ENCODE data around the gene LRRC4C. TPM values are rescaled to one million over a fixed set of nuclear protein-coding genes. Genes with fewer than 3 reads are reported as not detected.

The LRRC4C gene
- total RNA-seq, 1 experiment from 2014 or later = 0.15 TPM

DNA sequence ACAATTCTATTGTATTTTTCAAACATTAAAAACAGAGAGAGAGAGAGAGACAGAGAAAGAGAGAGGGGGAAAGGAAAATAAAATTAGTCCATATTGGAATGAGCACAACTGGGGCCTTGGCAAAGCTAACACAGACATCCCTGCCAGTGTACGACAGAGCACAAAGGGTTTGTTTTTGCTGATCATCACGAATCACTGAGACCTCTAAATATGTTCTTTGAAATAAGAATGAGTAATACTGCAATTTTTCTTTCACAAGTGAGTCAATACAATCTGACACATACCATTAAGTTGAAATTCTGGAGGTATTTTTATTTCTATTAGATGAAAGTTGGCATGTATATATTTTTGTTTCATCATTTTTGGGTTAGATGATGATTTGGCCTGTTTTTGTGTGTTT, 27.0 kb upstream of the LRRC4C start:
- no peak for ATAC-seq
- BruUV-seq (replicated peaks) = no TSS peak
- Histone ChIP-seq H3K4me1 (ENCODE audit: control insufficient read depth, insufficient read depth, low read length) (no peaks in the 10 kb centered on the region), H3K4me3 (ENCODE audit: low read depth in 2 of 2, low read length in 2 of 2) (no peak overlapping the region), H3K36me3 (ENCODE audit: control insufficient read depth, insufficient read depth, low read length) (no peaks in the 10 kb centered on the region), H3K9me3 (ENCODE audit: control insufficient read depth, insufficient read depth, low read depth, low read length) (no peaks in the 10 kb centered on the region), H3K27ac (ENCODE audit: low read length) (no peak overlapping the region), H3K27me3 (ENCODE audit: control insufficient read depth, insufficient read depth, low read length) (no peaks in the 10 kb centered on the region)
- in situ Hi-C loops (cut with HindIII; ENCODE audit: low pct_unique_long_range_greater_than_20kb, low sequenced_read_pairs) = no loop called here
- DNase-seq (ENCODE audit: low read depth, low spot score) = no peak
- TF ChIP-seq REST (IDR thresholded peaks at IDR 0.05; ENCODE audit: insufficient read depth in 1 of 2, low read depth in 2 of 2, low read length in 1 of 2) (no peak), POLR2AphosphoS5 (IDR thresholded peaks at IDR 0.05; ENCODE audit: low read depth, low read length) (no peak), TCF7L2 (IDR thresholded peaks at IDR 0.05; ENCODE audit: low read depth, low read length) (no peak), SIN3A (IDR thresholded peaks at IDR 0.05; ENCODE audit: borderline replicate concordance, insufficient read depth, low read depth, low read length) (no peak), CTCF (IDR thresholded peaks at IDR 0.05) (no peak)
- POLR2A ChIA-PET = no interaction called here
- intact Hi-C loops (cut with micrococcal nuclease; ENCODE audit: unreplicated experiment) = no loop called here
- CTCF ChIA-PET = no interaction called here

GRCh38 chr11:41483956-41484355, 24.5 kb upstream of the LRRC4C start:
- Histone ChIP-seq H3K36me3 (ENCODE audit: control insufficient read depth, insufficient read depth, low read length) (no peaks in the 10 kb centered on the region), H3K4me1 (ENCODE audit: control insufficient read depth, insufficient read depth, low read length) (no peaks in the 10 kb centered on the region), H3K27ac (ENCODE audit: low read length) (no peak overlapping the region), H3K4me3 (ENCODE audit: low read depth in 2 of 2, low read length in 2 of 2) (no peak overlapping the region), H3K9me3 (ENCODE audit: control insufficient read depth, insufficient read depth, low read depth, low read length) (no peaks in the 10 kb centered on the region), H3K27me3 (ENCODE audit: control insufficient read depth, insufficient read depth, low read length) (no peaks in the 10 kb centered on the region)
- ATAC-seq = no peak
- BruUV-seq (replicated peaks) = no TSS peak
- intact Hi-C loops (cut with micrococcal nuclease; ENCODE audit: unreplicated experiment) (no loop called here), in situ Hi-C loops (cut with HindIII; ENCODE audit: low pct_unique_long_range_greater_than_20kb, low sequenced_read_pairs) (no loop called here)
- ChIA-PET CTCF (no interaction called here), POLR2A (no interaction called here)
- DNase-seq (ENCODE audit: low read depth, low spot score) = no peak
- TF ChIP-seq SIN3A (IDR thresholded peaks at IDR 0.05; ENCODE audit: borderline replicate concordance, insufficient read depth, low read depth, low read length) = no peak
- no peak for TF ChIP-seq POLR2AphosphoS5 (IDR thresholded peaks at IDR 0.05; ENCODE audit: low read depth, low read length)
- no peak for TF ChIP-seq TCF7L2 (IDR thresholded peaks at IDR 0.05; ENCODE audit: low read depth, low read length)
- no peak for TF ChIP-seq CTCF (IDR thresholded peaks at IDR 0.05)
- TF ChIP-seq REST (IDR thresholded peaks at IDR 0.05; ENCODE audit: insufficient read depth in 1 of 2, low read depth in 2 of 2, low read length in 1 of 2) = no peak

Data from Panc1 (cell line).